ENCODE measurements around the gene POGK. TPM values are rescaled to one million over a fixed set of nuclear protein-coding genes. Genes with fewer than 3 reads are reported as not detected.

POGK gene
- total and polyA plus RNA-seq, 9 of the 15 experiments (the other 6 are each of a cell fraction or from before 2014, with no cell fraction given): 6.1 to 44.5 (median 24.3) TPM

- TF ChIP-seq BRD9 (IDR thresholded peaks at IDR 0.05; ENCODE audit: low read depth, partially characterized antibody): no peak
- no peak for TF ChIP-seq E2F1 (CRISPR knock-in tag; IDR thresholded peaks at IDR 0.05)
- no peak for TF ChIP-seq ZNF644 (tag; IDR thresholded peaks at IDR 0.05; ENCODE audit: low read depth)
- TF ChIP-seq FOS (IDR thresholded peaks at IDR 0.05; ENCODE audit: extremely low read depth, insufficient read length): no peak
- TF ChIP-seq RHOXF2B (CRISPR knock-in tag; conservative IDR thresholded peaks at IDR 0.05): no peak
- no peak for TF ChIP-seq ZNF121 (CRISPR knock-in tag; conservative IDR thresholded peaks at IDR 0.05)
- TF ChIP-seq ZFP1 (CRISPR knock-in tag; IDR thresholded peaks at IDR 0.05): no peak
- no peak for TF ChIP-seq HEY1 (CRISPR knock-in tag; IDR thresholded peaks at IDR 0.05; ENCODE audit: borderline replicate concordance)
- peak in 1 of 2 experiments; percentile 80; a peak in 2 of 4 replicates for TF ChIP-seq ETV6 (IDR thresholded peaks at IDR 0.05; ENCODE audit: borderline replicate concordance in 1 of 2, low read depth in 2 of 2, low read length in 1 of 2)
- no peak for TF ChIP-seq ETV6 (CRISPR knock-in tag; IDR thresholded peaks at IDR 0.05; ENCODE audit: borderline replicate concordance)
- TF ChIP-seq THRA (IDR thresholded peaks at IDR 0.05): no peak
- TF ChIP-seq FOXA1 (IDR thresholded peaks at IDR 0.05; ENCODE audit: borderline replicate concordance): no peak
- TF ChIP-seq BCL6 (CRISPR knock-in tag; IDR thresholded peaks at IDR 0.05): no peak
- TF ChIP-seq ID3 (CRISPR knock-in tag; IDR thresholded peaks at IDR 0.05): no peak
- no peak for TF ChIP-seq ID3 (tag; IDR thresholded peaks at IDR 0.05)
- no peak for TF ChIP-seq SMARCB1 (IDR thresholded peaks at IDR 0.05; ENCODE audit: insufficient read length, low read depth)
- no peak for TF ChIP-seq CBX5 (IDR thresholded peaks at IDR 0.05; ENCODE audit: borderline replicate concordance, low read depth)
- TF ChIP-seq, protein P1, sequence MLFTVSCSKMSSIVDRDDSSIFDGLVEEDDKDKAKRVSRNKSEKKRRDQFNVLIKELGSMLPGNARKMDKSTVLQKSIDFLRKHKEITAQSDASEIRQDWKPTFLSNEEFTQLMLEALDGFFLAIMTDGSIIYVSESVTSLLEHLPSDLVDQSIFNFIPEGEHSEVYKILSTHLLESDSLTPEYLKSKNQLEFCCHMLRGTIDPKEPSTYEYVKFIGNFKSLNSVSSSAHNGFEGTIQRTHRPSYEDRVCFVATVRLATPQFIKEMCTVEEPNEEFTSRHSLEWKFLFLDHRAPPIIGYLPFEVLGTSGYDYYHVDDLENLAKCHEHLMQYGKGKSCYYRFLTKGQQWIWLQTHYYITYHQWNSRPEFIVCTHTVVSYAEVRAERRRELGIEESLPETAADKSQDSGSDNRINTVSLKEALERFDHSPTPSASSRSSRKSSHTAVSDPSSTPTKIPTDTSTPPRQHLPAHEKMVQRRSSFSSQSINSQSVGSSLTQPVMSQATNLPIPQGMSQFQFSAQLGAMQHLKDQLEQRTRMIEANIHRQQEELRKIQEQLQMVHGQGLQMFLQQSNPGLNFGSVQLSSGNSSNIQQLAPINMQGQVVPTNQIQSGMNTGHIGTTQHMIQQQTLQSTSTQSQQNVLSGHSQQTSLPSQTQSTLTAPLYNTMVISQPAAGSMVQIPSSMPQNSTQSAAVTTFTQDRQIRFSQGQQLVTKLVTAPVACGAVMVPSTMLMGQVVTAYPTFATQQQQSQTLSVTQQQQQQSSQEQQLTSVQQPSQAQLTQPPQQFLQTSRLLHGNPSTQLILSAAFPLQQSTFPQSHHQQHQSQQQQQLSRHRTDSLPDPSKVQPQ (CRISPR knock-in tag; IDR thresholded peaks at IDR 0.05; ENCODE audit: borderline replicate concordance): no peak
- TF ChIP-seq, protein P2, sequence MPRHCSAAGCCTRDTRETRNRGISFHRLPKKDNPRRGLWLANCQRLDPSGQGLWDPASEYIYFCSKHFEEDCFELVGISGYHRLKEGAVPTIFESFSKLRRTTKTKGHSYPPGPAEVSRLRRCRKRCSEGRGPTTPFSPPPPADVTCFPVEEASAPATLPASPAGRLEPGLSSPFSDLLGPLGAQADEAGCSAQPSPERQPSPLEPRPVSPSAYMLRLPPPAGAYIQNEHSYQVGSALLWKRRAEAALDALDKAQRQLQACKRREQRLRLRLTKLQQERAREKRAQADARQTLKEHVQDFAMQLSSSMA (CRISPR knock-in tag; IDR thresholded peaks at IDR 0.05): 0 out of 2 replicates have a peak, but pooled peaks have one; percentile 7
- no peak for TF ChIP-seq ZNF197 (CRISPR knock-in tag; IDR thresholded peaks at IDR 0.05; ENCODE audit: low read depth)
- TF ChIP-seq ZNF77 (CRISPR knock-in tag; IDR thresholded peaks at IDR 0.05): no peak
- no peak for TF ChIP-seq KLF6 (CRISPR knock-in tag; IDR thresholded peaks at IDR 0.05; ENCODE audit: borderline replicate concordance)
Measured at GRCh38 chr1:166840309-166841274, 1.3 kb downstream of the POGK start (continued).
